ENCODE measurements around the gene TRIM15. TPM values are rescaled to one million over a fixed set of nuclear protein-coding genes. Genes with fewer than 3 reads are reported as not detected.

The TRIM15 gene
- total RNA-seq, 1 experiment from 2014 or later = 6.5 TPM

- DNase-seq (ENCODE audit: low read depth, low spot score) = no peak
- POLR2A ChIA-PET = no interaction called here
- intact Hi-C loops (cut with micrococcal nuclease) = no loop called here
- H3K4me2 ChIP-seq (ENCODE audit: low read length) = no peak overlapping the region
- H3K9me2 ChIP-seq (ENCODE audit: insufficient read depth) = no peaks in the 10 kb centered on the region
- no peaks in the 10 kb centered on the region for H3K79me2 ChIP-seq (ENCODE audit: insufficient read depth, low read length)
- no peak overlapping the region for H3K4me3 ChIP-seq (replicated peaks in 1 of 2; ENCODE audit: low read depth in 1 of 2, low read length in 2 of 2)
- ATAC-seq = no peak
- CTCF ChIA-PET = no interaction called here
- RAD21 ChIA-PET (ENCODE audit: low non-redundant PET in 1 of 2, low total read pairs in 2 of 2, uncharacterized antibody in 2 of 2, unreplicated experiment in 2 of 2) = no interaction called here
- H3K36me3 ChIP-seq (ENCODE audit: control insufficient read depth in 1 of 2, insufficient read depth in 2 of 2, low read length in 2 of 2) = peaks cover 23 to 28% of the 10 kb centered on the region in 2 experiments; a peak in 3 of 4 replicates
- H3K27ac ChIP-seq (ENCODE audit: low read depth, low read length) = no peak overlapping the region
- H3K27me3 ChIP-seq (ENCODE audit: insufficient read depth, low read length) = no peaks in the 10 kb centered on the region
- no peaks in the 10 kb centered on the region for H3K4me1 ChIP-seq (ENCODE audit: control insufficient read depth in 1 of 2, insufficient read depth in 2 of 2, low read length in 2 of 2)
- no peak overlapping the region for H2AFZ ChIP-seq (ENCODE audit: low read depth, low read length, poor library complexity, severe bottlenecking)
- no peaks in the 10 kb centered on the region for H3K9me3 ChIP-seq (ENCODE audit: control insufficient read depth in 1 of 2, insufficient read depth in 1 of 2, low read depth in 1 of 2, low read length in 2 of 2)
- no peak overlapping the region for H3K9ac ChIP-seq (ENCODE audit: low read length)
- TSS peak; percentile 44 for BruUV-seq (replicated peaks)
- no peaks in the 10 kb centered on the region for H4K20me1 ChIP-seq (ENCODE audit: insufficient read depth)
- TF ChIP-seq FOSL1 (IDR thresholded peaks at IDR 0.05; ENCODE audit: low read depth) (no peak), SIN3A (IDR thresholded peaks at IDR 0.05; ENCODE audit: low read depth) (no peak)
These were observed 22.6 kb downstream of the TRIM15 start for GRCh38 chr6:30185846-30186484.

DNA sequence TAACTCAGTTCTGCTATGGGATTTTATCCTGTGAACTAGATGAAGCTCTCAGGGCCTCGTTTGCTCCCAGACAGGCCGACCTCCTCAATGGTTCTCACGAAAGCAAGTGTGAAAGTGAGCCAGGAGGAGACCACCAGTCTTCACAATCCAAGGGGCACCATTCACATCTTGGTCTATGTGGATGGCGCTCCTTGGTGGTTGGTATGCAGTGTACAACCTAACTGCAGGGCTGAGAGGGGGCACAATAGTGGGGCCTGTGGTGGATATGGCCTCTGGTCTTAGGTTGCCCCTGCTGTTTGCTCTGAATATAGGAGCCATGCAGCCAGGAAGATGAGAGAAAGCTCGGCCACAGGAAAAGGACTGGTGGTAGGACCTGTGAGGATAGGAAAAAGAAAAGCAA lies 25.2 kb downstream of the TRIM15 start:
- ChIA-PET CTCF (interaction anchor here (1.0 kb wide), 1 partner anchor 128 kb away, joined by 3 read pairs; the partner anchor contains the start of gene POLR1H), RAD21 (ENCODE audit: low non-redundant PET in 1 of 2, low total read pairs in 2 of 2, uncharacterized antibody in 2 of 2, unreplicated experiment in 2 of 2) (no interaction called here), POLR2A (no interaction called here)
- Histone ChIP-seq H3K27me3 (ENCODE audit: insufficient read depth, low read length) (no peaks in the 10 kb centered on the region), H2AFZ (ENCODE audit: low read depth, low read length, poor library complexity, severe bottlenecking) (no peak overlapping the region), H3K4me2 (ENCODE audit: low read length) (no peak overlapping the region), H3K9me3 (ENCODE audit: control insufficient read depth in 1 of 2, insufficient read depth in 1 of 2, low read depth in 1 of 2, low read length in 2 of 2) (no peaks in the 10 kb centered on the region), H3K79me2 (ENCODE audit: insufficient read depth, low read length) (no peaks in the 10 kb centered on the region), H3K4me3 (replicated peaks in 1 of 2; ENCODE audit: low read depth in 1 of 2, low read length in 2 of 2) (no peak overlapping the region), H3K4me1 (ENCODE audit: control insufficient read depth in 1 of 2, insufficient read depth in 2 of 2, low read length in 2 of 2) (no peaks in the 10 kb centered on the region), H3K9ac (ENCODE audit: low read length) (no peak overlapping the region), H4K20me1 (ENCODE audit: insufficient read depth) (no peaks in the 10 kb centered on the region), H3K36me3 (ENCODE audit: control insufficient read depth in 1 of 2, insufficient read depth in 2 of 2, low read length in 2 of 2) (peaks cover 26 to 28% of the 10 kb centered on the region in 2 experiments; a peak in 3 of 4 replicates), H3K27ac (ENCODE audit: low read depth, low read length) (no peak overlapping the region), H3K9me2 (ENCODE audit: insufficient read depth) (no peaks in the 10 kb centered on the region)
- ATAC-seq (no peak), DNase-seq (ENCODE audit: low read depth, low spot score) (no peak)
- intact Hi-C loops (cut with micrococcal nuclease) = no loop called here
- no TSS peak for BruUV-seq (replicated peaks)
- TF ChIP-seq YY1 (IDR thresholded peaks at IDR 0.05; ENCODE audit: extremely low read depth, insufficient replicate concordance, low read depth, low read length) (no peak), RAD21 (IDR thresholded peaks at IDR 0.05; ENCODE audit: low read depth) (no peak), MAX (IDR thresholded peaks at IDR 0.05) (no peak), ZNF274 (IDR thresholded peaks at IDR 0.05; ENCODE audit: low read depth, low read length) (no peak), EZH2 (IDR thresholded peaks at IDR 0.05) (no peak), FOSL1 (IDR thresholded peaks at IDR 0.05; ENCODE audit: low read depth) (no peak), ATF3 (IDR thresholded peaks at IDR 0.05) (no peak), SIN3A (IDR thresholded peaks at IDR 0.05; ENCODE audit: low read depth) (no peak), POLR2AphosphoS5 (IDR thresholded peaks at IDR 0.05; ENCODE audit: low read depth, low read length) (no peak), ZFX (IDR thresholded peaks at IDR 0.05) (no peak), EZH2phosphoT487 (IDR thresholded peaks at IDR 0.05; ENCODE audit: borderline replicate concordance) (no peak), CEBPB (IDR thresholded peaks at IDR 0.05; ENCODE audit: low read depth) (no peak), JUND (IDR thresholded peaks at IDR 0.05) (no peak), SRF (IDR thresholded peaks at IDR 0.05; ENCODE audit: low read depth) (no peak), TCF7L2 (IDR thresholded peaks at IDR 0.05; ENCODE audit: borderline replicate concordance, extremely low read depth, insufficient read depth, insufficient read length) (no peak)
- TF ChIP-seq, protein P1, sequence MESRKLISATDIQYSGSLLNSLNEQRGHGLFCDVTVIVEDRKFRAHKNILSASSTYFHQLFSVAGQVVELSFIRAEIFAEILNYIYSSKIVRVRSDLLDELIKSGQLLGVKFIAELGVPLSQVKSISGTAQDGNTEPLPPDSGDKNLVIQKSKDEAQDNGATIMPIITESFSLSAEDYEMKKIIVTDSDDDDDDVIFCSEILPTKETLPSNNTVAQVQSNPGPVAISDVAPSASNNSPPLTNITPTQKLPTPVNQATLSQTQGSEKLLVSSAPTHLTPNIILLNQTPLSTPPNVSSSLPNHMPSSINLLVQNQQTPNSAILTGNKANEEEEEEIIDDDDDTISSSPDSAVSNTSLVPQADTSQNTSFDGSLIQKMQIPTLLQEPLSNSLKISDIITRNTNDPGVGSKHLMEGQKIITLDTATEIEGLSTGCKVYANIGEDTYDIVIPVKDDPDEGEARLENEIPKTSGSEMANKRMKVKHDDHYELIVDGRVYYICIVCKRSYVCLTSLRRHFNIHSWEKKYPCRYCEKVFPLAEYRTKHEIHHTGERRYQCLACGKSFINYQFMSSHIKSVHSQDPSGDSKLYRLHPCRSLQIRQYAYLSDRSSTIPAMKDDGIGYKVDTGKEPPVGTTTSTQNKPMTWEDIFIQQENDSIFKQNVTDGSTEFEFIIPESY (IDR thresholded peaks at IDR 0.05; ENCODE audit: extremely low read depth, insufficient replicate concordance, low read length) = no peak
- TF ChIP-seq, protein P2, sequence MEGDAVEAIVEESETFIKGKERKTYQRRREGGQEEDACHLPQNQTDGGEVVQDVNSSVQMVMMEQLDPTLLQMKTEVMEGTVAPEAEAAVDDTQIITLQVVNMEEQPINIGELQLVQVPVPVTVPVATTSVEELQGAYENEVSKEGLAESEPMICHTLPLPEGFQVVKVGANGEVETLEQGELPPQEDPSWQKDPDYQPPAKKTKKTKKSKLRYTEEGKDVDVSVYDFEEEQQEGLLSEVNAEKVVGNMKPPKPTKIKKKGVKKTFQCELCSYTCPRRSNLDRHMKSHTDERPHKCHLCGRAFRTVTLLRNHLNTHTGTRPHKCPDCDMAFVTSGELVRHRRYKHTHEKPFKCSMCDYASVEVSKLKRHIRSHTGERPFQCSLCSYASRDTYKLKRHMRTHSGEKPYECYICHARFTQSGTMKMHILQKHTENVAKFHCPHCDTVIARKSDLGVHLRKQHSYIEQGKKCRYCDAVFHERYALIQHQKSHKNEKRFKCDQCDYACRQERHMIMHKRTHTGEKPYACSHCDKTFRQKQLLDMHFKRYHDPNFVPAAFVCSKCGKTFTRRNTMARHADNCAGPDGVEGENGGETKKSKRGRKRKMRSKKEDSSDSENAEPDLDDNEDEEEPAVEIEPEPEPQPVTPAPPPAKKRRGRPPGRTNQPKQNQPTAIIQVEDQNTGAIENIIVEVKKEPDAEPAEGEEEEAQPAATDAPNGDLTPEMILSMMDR (IDR thresholded peaks at IDR 0.05 in 2 of 3, conservative IDR thresholded peaks at IDR 0.05 in 1 of 3; ENCODE audit: borderline replicate concordance in 1 of 3, insufficient read depth in 1 of 3, low read depth in 2 of 3, low read length in 2 of 3) = no peak

Data from HCT116 (cell line).